IMR-90 (cell line): Measurements from ENCODE around the gene KAZN. TPM values are rescaled to one million over a fixed set of nuclear protein-coding genes. Genes with fewer than 3 reads are reported as not detected.

Experiments used
- ATAC-seq: fragments of 200-7000 bp; cut with Tn5 transposase; 2 replicates; pipeline ENCODE4 v1.9.1; 2020; ENCODE audit warnings: low read depth, mild to moderate bottlenecking, moderate library complexity
- BruUV-seq: library from RNA; stranded (reverse); fragments of 400-500 nt; replicated peaks from 2 replicates; lab custom pipeline; 2021; lab: Mats Ljungman, UMichigan
- CTCF ChIA-PET: fragments of 300-600 bp; formaldehyde crosslinking; extraction: SDS; loops from one replicate; lab custom pipeline; 2021; ENCODE audit warnings: antibody characterized with exemption; lab: Yijun Ruan, JAX
- POLR2A ChIA-PET: fragments of 300-600 bp; sonication (Branson Sonifier 250); formaldehyde crosslinking; loops from one replicate; lab custom pipeline; 2022; ENCODE audit warnings: antibody characterized with exemption; ENCODE audit not compliant: unreplicated experiment; lab: Charles Lee
- DNase-seq: peaks from one replicate; pipeline ENCODE4 v3.0.0; 2013
- H2AFZ ChIP-seq: replicated peaks from 2 replicates; pipeline ENCODE3; 2013; ENCODE audit warnings: low read length, mild to moderate bottlenecking; ENCODE audit not compliant: poor library complexity
- H2AK5ac ChIP-seq: 2 replicates; pipeline ENCODE4 v1.6.1; 2013; ENCODE audit warnings: low read depth, low read length, inconsistent platforms
- H2AK9ac ChIP-seq: replicated peaks from 2 replicates; pipeline ENCODE3; 2013; ENCODE audit warnings: mild to moderate bottlenecking, low read depth, low read length, moderate library complexity; ENCODE audit not compliant: poor library complexity
- H2BK120ac ChIP-seq: 2 replicates; pipeline ENCODE4 v1.6.1; 2013; ENCODE audit warnings: low read depth, low read length, inconsistent platforms
- H2BK15ac ChIP-seq: 3 replicates; pipeline ENCODE4 v1.6.1; 2013; ENCODE audit warnings: low read depth, low read length, inconsistent platforms
- H2BK20ac ChIP-seq: 2 replicates; pipeline ENCODE4 v1.6.1; 2013; ENCODE audit warnings: low read depth, mild to moderate bottlenecking, inconsistent platforms, low read length, moderate library complexity
- H2BK5ac ChIP-seq: 2 replicates; pipeline ENCODE4 v1.6.1; 2013; ENCODE audit warnings: mild to moderate bottlenecking, low read depth, low read length, inconsistent platforms; ENCODE audit not compliant: poor library complexity, severe bottlenecking
- H3K14ac ChIP-seq: replicated peaks from 2 replicates; pipeline ENCODE4 v1.6.1; 2013; ENCODE audit warnings: low read depth, low read length, inconsistent platforms
- H3K18ac ChIP-seq: 2 replicates; pipeline ENCODE4 v1.6.1; 2013; ENCODE audit warnings: low read depth, low read length, control low read depth
- H3K23ac ChIP-seq: 2 replicates; pipeline ENCODE4 v1.6.1; 2013; ENCODE audit warnings: low read depth, low read length, inconsistent platforms
- H3K27ac ChIP-seq: 2 replicates; pipeline ENCODE4 v1.5.1; 2013; ENCODE audit warnings: mild to moderate bottlenecking, control low read depth, low read length; ENCODE audit not compliant: insufficient read depth
- H3K27me3 ChIP-seq: 2 replicates; pipeline ENCODE4 v1.6.1; 2013; ENCODE audit warnings: low read length; ENCODE audit not compliant: control insufficient read depth, insufficient read depth
- H3K36me3 ChIP-seq: 2 replicates; pipeline ENCODE4 v1.6.1; 2013; ENCODE audit warnings: low read length, mixed read lengths; ENCODE audit not compliant: control insufficient read depth, insufficient read depth
- H3K4ac ChIP-seq: 2 replicates; pipeline ENCODE4 v1.6.1; 2013; ENCODE audit warnings: low read depth, low read length, inconsistent platforms
- H3K4me1 ChIP-seq: 2 replicates; pipeline ENCODE4 v1.6.1; 2013; ENCODE audit warnings: low read length, mixed read lengths; ENCODE audit not compliant: control insufficient read depth, insufficient read depth
- H3K4me2 ChIP-seq: 2 replicates; pipeline ENCODE4 v1.6.1; 2013; ENCODE audit warnings: low read depth, mild to moderate bottlenecking, control low read depth, low read length, moderate library complexity
- H3K4me3 ChIP-seq: 2 replicates; pipeline ENCODE4 v1.5.1; 2013; ENCODE audit warnings: low read depth, mild to moderate bottlenecking, control low read depth, low read length, moderate library complexity; ENCODE audit not compliant: insufficient read depth
- H3K56ac ChIP-seq: 2 replicates; pipeline ENCODE4 v1.6.1; 2013; ENCODE audit warnings: low read length, inconsistent platforms; ENCODE audit not compliant: insufficient read depth; ENCODE audit errors: extremely low read depth
- H3K79me1 ChIP-seq, 2 experiments: 2 replicates each; pipeline ENCODE4 v1.6.1; 2013; ENCODE audit warnings: low read length in 2 of 2, inconsistent platforms in 1 of 2, low read depth in 1 of 2
- H3K9ac ChIP-seq: 2 replicates; pipeline ENCODE4 v1.6.1; 2013; ENCODE audit warnings: low read depth, low read length, control low read depth
- H3K9me1 ChIP-seq: 2 replicates; pipeline ENCODE4 v1.6.1; 2013; ENCODE audit warnings: low read length, inconsistent platforms; ENCODE audit not compliant: insufficient read depth
- H3K9me3 ChIP-seq: 2 replicates; pipeline ENCODE4 v1.6.1; 2013; ENCODE audit warnings: low read length; ENCODE audit not compliant: control insufficient read depth, insufficient read depth
- H4K20me1 ChIP-seq: 2 replicates; pipeline ENCODE4 v1.6.1; 2013; ENCODE audit warnings: low read length, inconsistent platforms; ENCODE audit not compliant: insufficient read depth
- H4K5ac ChIP-seq: 2 replicates; pipeline ENCODE4 v1.6.1; 2013; ENCODE audit warnings: mild to moderate bottlenecking, low read depth, low read length, control low read depth
- H4K8ac ChIP-seq, 2 experiments: 2 replicates each; pipeline ENCODE4 v1.6.1; 2013; ENCODE audit warnings: low read depth in 2 of 2, low read length in 2 of 2, control low read depth in 1 of 2, inconsistent platforms in 1 of 2
- H4K91ac ChIP-seq: 2 replicates; pipeline ENCODE4 v1.6.1; 2013; ENCODE audit warnings: low read depth, low read length, inconsistent platforms; ENCODE audit not compliant: insufficient read depth
- CTCF ChIP-seq: conservative IDR thresholded peaks from 2 replicates; pipeline ENCODE4 v1.5.1; 2012; ENCODE audit warnings: mild to moderate bottlenecking, low read depth, low read length, improper control_type of control experiment
- WGBS, 2 experiments: methylation state at CpG; one replicate each; pipeline versions ENCODE4 v1.1.5 to v1.1.7; 2013; ENCODE audit warnings: missing lambda C conversion rate in 2 of 2; ENCODE audit not compliant: insufficient read length in 1 of 2; ENCODE audit errors: extremely low coverage in 2 of 2; 5-methylcytosine and 5-hydroxymethylcytosine counted together
- dilution Hi-C: fragments of 300-500 bp; cut with HindIII; formaldehyde crosslinking; loops from one replicate; pipeline ENCODE4 v1.14.3; 2018; ENCODE audit warnings: low sequenced_read_pairs; ENCODE audit not compliant: unreplicated experiment
- in situ Hi-C: fragments of 300-500 bp; cut with MboI; formaldehyde crosslinking; loops from 3 replicates; pipeline ENCODE4 v1.14.3; 2019; ENCODE audit warnings: low sequenced_read_pairs, inconsistent platforms, mixed read lengths
- intact Hi-C: fragments of 100-400 bp; cut with micrococcal nuclease; formaldehyde crosslinking; loops from 2 replicates; pipeline ENCODE4 v1.10.0; 2022
- polyA plus RNA-seq, 3 experiments: library from polyadenylated mRNA; depleted of rRNA; stranded (reverse); fragments of >200 nt; gene quantifications; 2 replicates each; pipeline ENCODE4 v1.2.3, GENCODE V29; 2012; ENCODE audit warnings: low replicate concordance in 1 of 3
- total RNA-seq: library from RNA; depleted of rRNA; stranded (reverse); fragments of >200 nt; gene quantifications from 2 replicates; pipeline ENCODE4 v1.2.3, GENCODE V29; 2012

Gene KAZN
- total and polyA plus RNA-seq, 2 of the 4 experiments (the other 2 are of a cell fraction) = 5.2 to 10.5 TPM

- 80% methylated on average over 1 of the region's 11 CpGs; no CpG with 5 or more reads in 1 of the 2 experiments for WGBS, 2 experiments
- ATAC-seq = no peak
- Histone ChIP-seq H3K4me2 (no peak overlapping the region), H3K4me1 (no peaks in the 10 kb centered on the region), H2AFZ (no peak overlapping the region), H2BK120ac (no peak overlapping the region), H3K36me3 (no peaks in the 10 kb centered on the region), H3K18ac (no peak overlapping the region), H2BK20ac (no peak overlapping the region), H2BK5ac (no peak overlapping the region), H3K9me3 (no peaks in the 10 kb centered on the region), H4K5ac (no peak overlapping the region), H3K27me3 (no peaks in the 10 kb centered on the region; the same call in 1 of the 2 replicates), H2AK5ac (no peak overlapping the region), H3K9ac (no peak overlapping the region), H3K4me3 (no peak overlapping the region), H3K14ac (no peak overlapping the region), H3K23ac (no peak overlapping the region), H3K56ac (no peak overlapping the region), H3K27ac (no peak overlapping the region), H2BK15ac (no peak overlapping the region), H4K8ac (no peak overlapping the region), H3K4ac (no peak overlapping the region), H2AK9ac (no peak overlapping the region), H4K91ac (no peak overlapping the region), H4K20me1 (no peaks in the 10 kb centered on the region), H3K79me1 (no peaks in the 10 kb centered on the region), H3K9me1 (no peaks in the 10 kb centered on the region)
- in situ Hi-C loops = no loop called here
- no peak for DNase-seq
- TF ChIP-seq CTCF = no peak
- ChIA-PET CTCF (no interaction called here), POLR2A (no interaction called here)
- no TSS peak for BruUV-seq
- dilution Hi-C loops = no loop called here
- intact Hi-C loops = no loop called here
Measured at GRCh38 chr1:14698314-14698713, 99.8 kb downstream of the KAZN start.
